Measurements from ENCODE around the gene POLR3H.

- TF ChIP-seq, protein P1, sequence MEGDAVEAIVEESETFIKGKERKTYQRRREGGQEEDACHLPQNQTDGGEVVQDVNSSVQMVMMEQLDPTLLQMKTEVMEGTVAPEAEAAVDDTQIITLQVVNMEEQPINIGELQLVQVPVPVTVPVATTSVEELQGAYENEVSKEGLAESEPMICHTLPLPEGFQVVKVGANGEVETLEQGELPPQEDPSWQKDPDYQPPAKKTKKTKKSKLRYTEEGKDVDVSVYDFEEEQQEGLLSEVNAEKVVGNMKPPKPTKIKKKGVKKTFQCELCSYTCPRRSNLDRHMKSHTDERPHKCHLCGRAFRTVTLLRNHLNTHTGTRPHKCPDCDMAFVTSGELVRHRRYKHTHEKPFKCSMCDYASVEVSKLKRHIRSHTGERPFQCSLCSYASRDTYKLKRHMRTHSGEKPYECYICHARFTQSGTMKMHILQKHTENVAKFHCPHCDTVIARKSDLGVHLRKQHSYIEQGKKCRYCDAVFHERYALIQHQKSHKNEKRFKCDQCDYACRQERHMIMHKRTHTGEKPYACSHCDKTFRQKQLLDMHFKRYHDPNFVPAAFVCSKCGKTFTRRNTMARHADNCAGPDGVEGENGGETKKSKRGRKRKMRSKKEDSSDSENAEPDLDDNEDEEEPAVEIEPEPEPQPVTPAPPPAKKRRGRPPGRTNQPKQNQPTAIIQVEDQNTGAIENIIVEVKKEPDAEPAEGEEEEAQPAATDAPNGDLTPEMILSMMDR (IDR thresholded peaks at IDR 0.05) = no peak
- TF ChIP-seq POLR2AphosphoS5 (IDR thresholded peaks at IDR 0.05) (peak in 1 of 2 donors; percentile 35), POLR2A (IDR thresholded peaks at IDR 0.05; ENCODE audit: low read depth) (no peak)
Observed at GRCh38 chr22:41565403-41566054, 21.3 kb upstream of the POLR3H start.
